GM12878 (cell line): Measurements from ENCODE around the gene ABCG4. TPM values are rescaled to one million over a fixed set of nuclear protein-coding genes. Genes with fewer than 3 reads are reported as not detected.

Source experiments
- ATAC-seq: fragments of 200-7000 bp; cut with Tn5 transposase; 3 replicates; pipeline ENCODE4 v1.9.1; 2020; ENCODE audit warnings: mild to moderate bottlenecking, moderate library complexity
- BruUV-seq: library from RNA; stranded (reverse); fragments of 400-500 nt; replicated peaks from 2 replicates; lab custom pipeline; 2021; lab: Mats Ljungman, UMichigan
- CTCF ChIA-PET: fragments of 300-600 bp; sonication (Branson Sonifier 250); formaldehyde crosslinking; extraction: SDS; loops from one replicate; lab custom pipeline; 2021; ENCODE audit warnings: inconsistent platforms; lab: Yijun Ruan, JAX
- POLR2A ChIA-PET: fragments of 350-600 bp; formaldehyde crosslinking; extraction: SDS; loops from one replicate; lab custom pipeline; 2021; ENCODE audit warnings: inconsistent platforms; lab: Charles Lee
- RAD21 ChIA-PET: fragments of 300-600 bp; sonication (Branson Sonifier 250); formaldehyde crosslinking; loops from one replicate; lab custom pipeline; 2023; ENCODE audit warnings: antibody characterized with exemption; ENCODE audit not compliant: unreplicated experiment; lab: Charles Lee
- SMC1A ChIA-PET: fragments of 300-600 bp; sonication (Branson Sonifier 250); formaldehyde crosslinking; loops from one replicate; lab custom pipeline; 2023; ENCODE audit not compliant: unreplicated experiment, uncharacterized antibody; lab: Charles Lee
- DNase-seq: peaks from one replicate; pipeline ENCODE4 v3.0.0-alpha.2; 2011; ENCODE audit warnings: low read depth, low spot score
- FAIRE-seq: peaks from 3 replicates; lab custom pipeline; 2011; peaks lifted over from hg19 to GRCh38; lab: Jason Lieb, UNC
- H2AFZ ChIP-seq: 2 replicates; pipeline ENCODE4 v1.6.0; 2011; ENCODE audit warnings: low read depth, low read length, control low read depth; ENCODE audit not compliant: control insufficient read depth
- H3K27ac ChIP-seq: 2 replicates; pipeline ENCODE4 v1.5.1; 2011; ENCODE audit warnings: control low read depth; ENCODE audit not compliant: control insufficient read depth, insufficient read depth
- H3K27me3 ChIP-seq, 2 experiments: replicated peaks in 1 of 2; 2 replicates each; pipeline versions ENCODE4 v1.6.0 to v1.6.1; 2011; ENCODE audit warnings: low read length in 1 of 2; ENCODE audit not compliant: control insufficient read depth in 2 of 2, insufficient read depth in 2 of 2
- H3K36me3 ChIP-seq, 2 experiments: 2 replicates each; pipeline ENCODE4 v1.5.1; 2011; ENCODE audit warnings: low read length in 1 of 2; ENCODE audit not compliant: control insufficient read depth in 2 of 2, insufficient read depth in 2 of 2
- H3K4me1 ChIP-seq: 2 replicates; pipeline ENCODE4 v1.6.1; 2011; ENCODE audit warnings: mild to moderate bottlenecking, low read length, moderate library complexity, mixed read lengths; ENCODE audit not compliant: control insufficient read depth, insufficient read depth
- H3K4me2 ChIP-seq: 2 replicates; pipeline ENCODE4 v1.6.0; 2011; ENCODE audit warnings: control low read depth; ENCODE audit not compliant: control insufficient read depth, insufficient read depth
- H3K4me3 ChIP-seq: fragments of 200-600 bp; sonication (generic); 2 replicates; pipeline ENCODE4 v1.5.1; 2016
- H3K79me2 ChIP-seq: 2 replicates; pipeline ENCODE4 v1.6.0; 2011; ENCODE audit warnings: low read length; ENCODE audit not compliant: control insufficient read depth, insufficient read depth
- H3K9ac ChIP-seq: 2 replicates; pipeline ENCODE4 v1.8.0; 2011; ENCODE audit warnings: low read length, control low read depth, mixed read lengths; ENCODE audit not compliant: control insufficient read depth, insufficient read depth
- H3K9me3 ChIP-seq: replicated peaks from 3 replicates; pipeline ENCODE4 v1.5.1; 2011; ENCODE audit warnings: mild to moderate bottlenecking, low read length; ENCODE audit not compliant: control insufficient read depth, insufficient read depth
- H4K20me1 ChIP-seq: 2 replicates; pipeline ENCODE4 v1.6.0; 2011; ENCODE audit not compliant: control insufficient read depth, insufficient read depth
- CBX3 ChIP-seq: fragments of 200-600 bp; sonication (generic); IDR thresholded peaks from 2 replicates; pipeline ENCODE4 v1.6.1; 2016; ENCODE audit warnings: low read depth, borderline replicate concordance
- CBX5 ChIP-seq: sonication (generic); IDR thresholded peaks from 2 replicates; pipeline ENCODE4 v1.6.1; 2016; ENCODE audit warnings: low read depth, moderate library complexity, mild to moderate bottlenecking, inconsistent platforms
- HDAC6 ChIP-seq: fragments of 200-600 bp; sonication (generic); IDR thresholded peaks from one replicate; pipeline ENCODE4 v1.8.0; 2017; ENCODE audit warnings: antibody characterized with exemption; ENCODE audit not compliant: unreplicated experiment
- RFX5 ChIP-seq: IDR thresholded peaks from 2 replicates; pipeline ENCODE4 v1.6.1; 2011; ENCODE audit warnings: low read depth, low read length, improper control_type of control experiment
- ZNF622 ChIP-seq: fragments of 450-650 bp; IDR thresholded peaks from 2 replicates; pipeline ENCODE4 v1.6.1; 2017; ENCODE audit warnings: mild to moderate bottlenecking, inconsistent platforms
- WGBS: methylation state at CpG from one replicate; pipeline ENCODE4 v1.1.6; 2016; ENCODE audit warnings: low lambda C conversion rate; ENCODE audit not compliant: insufficient replicate concordance, insufficient coverage; ENCODE audit errors: missing lambda C conversion rate; 5-methylcytosine and 5-hydroxymethylcytosine counted together
- in situ Hi-C: fragments of 300-500 bp; cut with MboI; formaldehyde crosslinking; loops from 9 replicates; pipeline ENCODE4 v1.14.3; 2018; ENCODE audit warnings: mixed read lengths
- intact Hi-C: fragments of 100-400 bp; cut with micrococcal nuclease; formaldehyde crosslinking; loops from one replicate; pipeline ENCODE4 v1.14.2; 2022; ENCODE audit not compliant: unreplicated experiment
- polyA plus RNA-seq, 11 experiments: library from polyadenylated mRNA; depleted of rRNA in 4 of 11; unstranded in 6 of 11; stranded (reverse) in 5 of 11; fragments of >200 nt; fragmentation: Nextera tagmentation in 4 of 11; fragmentation: Illumina TruSeq in 1 of 11; extraction: Ambion mirVana in 4 of 11; extraction: Trizol in 1 of 11; gene quantifications; 1 replicate in 1 of 11; 2 replicates in 10 of 11; pipeline versions ENCODE4 v1.2.1 to v1.2.3, GENCODE V29; 2011 to 2016; ENCODE audit warnings: inconsistent platforms in 2 of 11, missing spikeins in 2 of 11, low read depth in 1 of 11
- total RNA-seq, 4 experiments: library from RNA; depleted of rRNA in 3 of 4; stranded (reverse); fragments of >200 nt in 3 of 4; fragmentation: Illumina TruSeq in 1 of 4; extraction: Trizol in 1 of 4; gene quantifications; 2 replicates each; pipeline versions ENCODE4 v1.2.1 to v1.2.3, GENCODE V29; 2013 to 2021
- TF ChIP-seq, protein P1 (sequence below): fragments of 450-650 bp; IDR thresholded peaks from 2 replicates; pipeline ENCODE4 v1.6.1; 2017; ENCODE audit warnings: antibody characterized with exemption, mild to moderate bottlenecking, moderate library complexity

Gene ABCG4
- total and polyA plus RNA-seq, 10 of the 15 experiments (the other 5 are each of a cell fraction or from before 2014, with no cell fraction given) = not detected

- no peak overlapping the region for H3K4me2 ChIP-seq
- no peaks in the 10 kb centered on the region for H4K20me1 ChIP-seq
- CTCF ChIA-PET = no interaction called here
- no TSS peak for BruUV-seq
- POLR2A ChIA-PET = no interaction called here
- SMC1A ChIA-PET = no interaction called here
- no peak overlapping the region for H2AFZ ChIP-seq
- H3K9ac ChIP-seq = no peak overlapping the region
- no peaks in the 10 kb centered on the region for H3K9me3 ChIP-seq
- 93% methylated on average over 9 of the region's 9 CpGs for WGBS
- in situ Hi-C loops (no loop called here), intact Hi-C loops (no loop called here)
- peaks cover 5% of the 10 kb centered on the region for H3K79me2 ChIP-seq
- DNase-seq (no peak), ATAC-seq (no peak), FAIRE-seq (no peak)
- peaks cover 5% of the 10 kb centered on the region for H3K4me1 ChIP-seq
- H3K27me3 ChIP-seq = no peaks in the 10 kb centered on the region
- peaks cover 19 to 22% of the 10 kb centered on the region in 2 experiments for H3K36me3 ChIP-seq
- TF ChIP-seq RFX5 = no peak
- no peak for TF ChIP-seq ZNF622
- no peak for TF ChIP-seq CBX3
- no peak for TF ChIP-seq HDAC6
- TF ChIP-seq CBX5 = no peak
- TF ChIP-seq, protein P1, sequence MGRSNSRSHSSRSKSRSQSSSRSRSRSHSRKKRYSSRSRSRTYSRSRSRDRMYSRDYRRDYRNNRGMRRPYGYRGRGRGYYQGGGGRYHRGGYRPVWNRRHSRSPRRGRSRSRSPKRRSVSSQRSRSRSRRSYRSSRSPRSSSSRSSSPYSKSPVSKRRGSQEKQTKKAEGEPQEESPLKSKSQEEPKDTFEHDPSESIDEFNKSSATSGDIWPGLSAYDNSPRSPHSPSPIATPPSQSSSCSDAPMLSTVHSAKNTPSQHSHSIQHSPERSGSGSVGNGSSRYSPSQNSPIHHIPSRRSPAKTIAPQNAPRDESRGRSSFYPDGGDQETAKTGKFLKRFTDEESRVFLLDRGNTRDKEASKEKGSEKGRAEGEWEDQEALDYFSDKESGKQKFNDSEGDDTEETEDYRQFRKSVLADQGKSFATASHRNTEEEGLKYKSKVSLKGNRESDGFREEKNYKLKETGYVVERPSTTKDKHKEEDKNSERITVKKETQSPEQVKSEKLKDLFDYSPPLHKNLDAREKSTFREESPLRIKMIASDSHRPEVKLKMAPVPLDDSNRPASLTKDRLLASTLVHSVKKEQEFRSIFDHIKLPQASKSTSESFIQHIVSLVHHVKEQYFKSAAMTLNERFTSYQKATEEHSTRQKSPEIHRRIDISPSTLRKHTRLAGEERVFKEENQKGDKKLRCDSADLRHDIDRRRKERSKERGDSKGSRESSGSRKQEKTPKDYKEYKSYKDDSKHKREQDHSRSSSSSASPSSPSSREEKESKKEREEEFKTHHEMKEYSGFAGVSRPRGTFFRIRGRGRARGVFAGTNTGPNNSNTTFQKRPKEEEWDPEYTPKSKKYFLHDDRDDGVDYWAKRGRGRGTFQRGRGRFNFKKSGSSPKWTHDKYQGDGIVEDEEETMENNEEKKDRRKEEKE = no peak
- no peak overlapping the region for H3K27ac ChIP-seq
- no peak overlapping the region for H3K4me3 ChIP-seq
- RAD21 ChIA-PET = no interaction called here
Observed at GRCh38 chr11:119113716-119114115, 35.1 kb upstream of the ABCG4 start.
